ENCODE measurements around the gene IPO11.

- TF ChIP-seq RARB (CRISPR knock-in tag; IDR thresholded peaks at IDR 0.05) (no peak), ARNTL (CRISPR knock-in tag; IDR thresholded peaks at IDR 0.05; ENCODE audit: borderline replicate concordance, low read depth) (no peak), ZNF70 (CRISPR knock-in tag; IDR thresholded peaks at IDR 0.05) (no peak), CSDC2 (CRISPR knock-in tag; IDR thresholded peaks at IDR 0.05) (no peak), ZFP30 (CRISPR knock-in tag; IDR thresholded peaks at IDR 0.05) (no peak), PATZ1 (CRISPR knock-in tag; IDR thresholded peaks at IDR 0.05; ENCODE audit: borderline replicate concordance) (no peak), CREB5 (CRISPR knock-in tag; IDR thresholded peaks at IDR 0.05; ENCODE audit: low read depth) (no peak), OSR1 (CRISPR knock-in tag; IDR thresholded peaks at IDR 0.05) (no peak), TSHZ2 (CRISPR knock-in tag; IDR thresholded peaks at IDR 0.05) (no peak)
Measured at GRCh38 chr5:62653001-62653863, 240.7 kb downstream of the IPO11 start.
